ENCODE data around the gene CTDSPL. TPM values are rescaled to one million over a fixed set of nuclear protein-coding genes. Genes with fewer than 3 reads are reported as not detected.
"Not testable (repeated sequence)": the region's sequence is repeated elsewhere in the genome, so short reads cannot be mapped to it uniquely, and the experiment has no call there.

Gene CTDSPL
- polyA plus RNA-seq, 1 donor, result 23.3 TPM

GRCh38 chr3:37985637-37986320 lies 124.1 kb downstream of the CTDSPL start:
- H3K27ac ChIP-seq (ENCODE audit: low read length), result peak overlapping the region; percentile 99
- DNase-seq, result peak in 1 of 2 donors; percentile 65
- H3K4me1 ChIP-seq (ENCODE audit: control insufficient read depth, insufficient read depth, low read length), result peaks cover 56% of the 10 kb centered on the region
- H3K4me3 ChIP-seq (ENCODE audit: low read length), result no peak overlapping the region
- no peaks in the 10 kb centered on the region for H3K27me3 ChIP-seq (ENCODE audit: control insufficient read depth, insufficient read depth, low read length)
- no CpG with 5 or more reads among the region's 8 CpGs for WGBS (ENCODE audit: insufficient coverage, low lambda C conversion rate)
- no peaks in the 10 kb centered on the region for H3K9me3 ChIP-seq (ENCODE audit: control insufficient read depth, low read depth, low read length)
- H3K36me3 ChIP-seq (ENCODE audit: control insufficient read depth, insufficient read depth, low read length), result peaks cover 7% of the 10 kb centered on the region

- Histone ChIP-seq H3K9me3 (ENCODE audit: control insufficient read depth, low read depth, low read length) (no peaks in the 10 kb centered on the region), H3K36me3 (ENCODE audit: control insufficient read depth, insufficient read depth, low read length) (peaks cover 7% of the 10 kb centered on the region), H3K27me3 (ENCODE audit: control insufficient read depth, insufficient read depth, low read length) (no peaks in the 10 kb centered on the region), H3K4me3 (ENCODE audit: low read length) (peak overlapping the region; percentile 23), H3K27ac (ENCODE audit: low read length) (peak overlapping the region; percentile 99), H3K4me1 (ENCODE audit: control insufficient read depth, insufficient read depth, low read length) (peaks cover 58% of the 10 kb centered on the region)
- WGBS (ENCODE audit: insufficient coverage, low lambda C conversion rate), result no CpG with 5 or more reads among the region's 12 CpGs
- DNase-seq, result peak; percentile 97 to 99
Measured at GRCh38 chr3:37986479-37987314, 125.0 kb downstream of the CTDSPL start.

GRCh38 chr3:37987315-37987697 lies 125.6 kb downstream of the CTDSPL start:
- no peaks in the 10 kb centered on the region for H3K27me3 ChIP-seq (ENCODE audit: control insufficient read depth, insufficient read depth, low read length)
- H3K4me3 ChIP-seq (ENCODE audit: low read length), result no peak overlapping the region
- no peaks in the 10 kb centered on the region for H3K9me3 ChIP-seq (ENCODE audit: control insufficient read depth, low read depth, low read length)
- WGBS (ENCODE audit: insufficient coverage, low lambda C conversion rate), result no CpG with 5 or more reads among the region's 2 CpGs
- peaks cover 63% of the 10 kb centered on the region for H3K4me1 ChIP-seq (ENCODE audit: control insufficient read depth, insufficient read depth, low read length)
- peak in 1 of 2 donors; percentile 55 for DNase-seq
- peaks cover 2% of the 10 kb centered on the region for H3K36me3 ChIP-seq (ENCODE audit: control insufficient read depth, insufficient read depth, low read length)
- peak overlapping the region; percentile 99 for H3K27ac ChIP-seq (ENCODE audit: low read length)

- Histone ChIP-seq H3K9me3 (ENCODE audit: control insufficient read depth, low read depth, low read length) (no peaks in the 10 kb centered on the region), H3K27ac (ENCODE audit: low read length) (peak overlapping the region; percentile 99), H3K27me3 (ENCODE audit: control insufficient read depth, insufficient read depth, low read length) (no peaks in the 10 kb centered on the region), H3K4me1 (ENCODE audit: control insufficient read depth, insufficient read depth, low read length) (peaks cover 63% of the 10 kb centered on the region), H3K36me3 (ENCODE audit: control insufficient read depth, insufficient read depth, low read length) (peaks cover 1% of the 10 kb centered on the region), H3K4me3 (ENCODE audit: low read length) (peak overlapping the region; percentile 36)
- peak; percentile 64 to 84 for DNase-seq
- no CpG with 5 or more reads among the region's 7 CpGs for WGBS (ENCODE audit: insufficient coverage, low lambda C conversion rate)
Measured at GRCh38 chr3:37987751-37988179, 126.1 kb downstream of the CTDSPL start.

GRCh38 chr3:37988376-37988775 lies 126.7 kb downstream of the CTDSPL start:
- H3K9me3 ChIP-seq (ENCODE audit: control insufficient read depth, low read depth, low read length); H3K27me3 ChIP-seq (ENCODE audit: control insufficient read depth, insufficient read depth, low read length); H3K36me3 ChIP-seq (ENCODE audit: control insufficient read depth, insufficient read depth, low read length); DNase-seq: not testable (repeated sequence)
- WGBS (ENCODE audit: insufficient coverage, low lambda C conversion rate), result 43% methylated on average over 1 of the region's 10 CpGs
- H3K27ac ChIP-seq (ENCODE audit: low read length), result peak overlapping the region; percentile 99
- H3K4me1 ChIP-seq (ENCODE audit: control insufficient read depth, insufficient read depth, low read length), result peaks cover 68% of the 10 kb centered on the region
- peak overlapping the region; percentile 36 for H3K4me3 ChIP-seq (ENCODE audit: low read length)

- peak overlapping the region; percentile 36 for H3K4me3 ChIP-seq (ENCODE audit: low read length)
- peak overlapping the region; percentile 99 for H3K27ac ChIP-seq (ENCODE audit: low read length)
- peak in 1 of 2 donors; percentile 47 for DNase-seq
- no peaks in the 10 kb centered on the region for H3K9me3 ChIP-seq (ENCODE audit: control insufficient read depth, low read depth, low read length)
- no peaks in the 10 kb centered on the region for H3K27me3 ChIP-seq (ENCODE audit: control insufficient read depth, insufficient read depth, low read length)
- WGBS (ENCODE audit: insufficient coverage, low lambda C conversion rate), result no CpG with 5 or more reads among the region's 15 CpGs
- H3K36me3 ChIP-seq (ENCODE audit: control insufficient read depth, insufficient read depth, low read length), result no peaks in the 10 kb centered on the region
- H3K4me1 ChIP-seq (ENCODE audit: control insufficient read depth, insufficient read depth, low read length), result peaks cover 75% of the 10 kb centered on the region
Measured at GRCh38 chr3:37988931-37989525, 127.3 kb downstream of the CTDSPL start.

- Histone ChIP-seq H3K27ac (ENCODE audit: low read length) (peak overlapping the region; percentile 99), H3K4me3 (ENCODE audit: low read length) (peak overlapping the region; percentile 49), H3K27me3 (ENCODE audit: control insufficient read depth, insufficient read depth, low read length) (no peaks in the 10 kb centered on the region), H3K4me1 (ENCODE audit: control insufficient read depth, insufficient read depth, low read length) (peaks cover 77% of the 10 kb centered on the region), H3K36me3 (ENCODE audit: control insufficient read depth, insufficient read depth, low read length) (no peaks in the 10 kb centered on the region), H3K9me3 (ENCODE audit: control insufficient read depth, low read depth, low read length) (no peaks in the 10 kb centered on the region)
- peak in 1 of 2 donors; percentile 28 for DNase-seq
- WGBS (ENCODE audit: insufficient coverage, low lambda C conversion rate), result no CpG with 5 or more reads among the region's 7 CpGs
Measured at GRCh38 chr3:37989821-37990480, 128.3 kb downstream of the CTDSPL start.

GRCh38 chr3:37990527-37990926 lies 128.8 kb downstream of the CTDSPL start, which contains the start of gene VILL:
Gene VILL (plus strand): TSS chr3:37990786. CDS start chr3:37993673, 2,887 bp downstream.
- Histone ChIP-seq H3K4me1 (ENCODE audit: control insufficient read depth, insufficient read depth, low read length) (peaks cover 77% of the 10 kb centered on the region), H3K27ac (ENCODE audit: low read length) (peak within 1 kb of the TSS; percentile 99), H3K9me3 (ENCODE audit: control insufficient read depth, low read depth, low read length) (no peaks in the 10 kb centered on the region), H3K27me3 (ENCODE audit: control insufficient read depth, insufficient read depth, low read length) (no peaks in the 10 kb centered on the region), H3K4me3 (ENCODE audit: low read length) (peak within 1 kb of the TSS; percentile 49), H3K36me3 (ENCODE audit: control insufficient read depth, insufficient read depth, low read length) (peaks cover 2% of the 10 kb centered on the region)
- WGBS (ENCODE audit: insufficient coverage, low lambda C conversion rate), result no CpG with 5 or more reads among the region's 10 CpGs
- peak in 1 of 2 donors; percentile 71 for DNase-seq

GRCh38 chr3:37991109-37991508 lies 129.4 kb downstream of the CTDSPL start:
- H3K27ac ChIP-seq (ENCODE audit: low read length), result peak overlapping the region; percentile 99
- no peaks in the 10 kb centered on the region for H3K27me3 ChIP-seq (ENCODE audit: control insufficient read depth, insufficient read depth, low read length)
- peak in 1 of 2 donors; percentile 82 for DNase-seq
- no peaks in the 10 kb centered on the region for H3K9me3 ChIP-seq (ENCODE audit: control insufficient read depth, low read depth, low read length)
- peaks cover 8% of the 10 kb centered on the region for H3K36me3 ChIP-seq (ENCODE audit: control insufficient read depth, insufficient read depth, low read length)
- peaks cover 77% of the 10 kb centered on the region for H3K4me1 ChIP-seq (ENCODE audit: control insufficient read depth, insufficient read depth, low read length)
- H3K4me3 ChIP-seq (ENCODE audit: low read length), result peak overlapping the region; percentile 49
- no CpG with 5 or more reads among the region's 6 CpGs for WGBS (ENCODE audit: insufficient coverage, low lambda C conversion rate)

GRCh38 chr3:37991823-37992222 lies 130.1 kb downstream of the CTDSPL start:
- peak in 1 of 2 donors; percentile 45 for DNase-seq
- Histone ChIP-seq H3K9me3 (ENCODE audit: control insufficient read depth, low read depth, low read length) (no peaks in the 10 kb centered on the region), H3K4me3 (ENCODE audit: low read length) (peak overlapping the region; percentile 49), H3K36me3 (ENCODE audit: control insufficient read depth, insufficient read depth, low read length) (peaks cover 12% of the 10 kb centered on the region), H3K27me3 (ENCODE audit: control insufficient read depth, insufficient read depth, low read length) (no peaks in the 10 kb centered on the region), H3K27ac (ENCODE audit: low read length) (peak overlapping the region; percentile 99), H3K4me1 (ENCODE audit: control insufficient read depth, insufficient read depth, low read length) (peaks cover 77% of the 10 kb centered on the region)
- no CpG with 5 or more reads among the region's 7 CpGs for WGBS (ENCODE audit: insufficient coverage, low lambda C conversion rate)

Data from large intestine (tissue), 3 donors.